ENCODE data around the gene ITGB5.

GRCh38 chr3:124775877-124776276, 111.3 kb downstream of the ITGB5 start:
- TF ChIP-seq, protein P1, sequence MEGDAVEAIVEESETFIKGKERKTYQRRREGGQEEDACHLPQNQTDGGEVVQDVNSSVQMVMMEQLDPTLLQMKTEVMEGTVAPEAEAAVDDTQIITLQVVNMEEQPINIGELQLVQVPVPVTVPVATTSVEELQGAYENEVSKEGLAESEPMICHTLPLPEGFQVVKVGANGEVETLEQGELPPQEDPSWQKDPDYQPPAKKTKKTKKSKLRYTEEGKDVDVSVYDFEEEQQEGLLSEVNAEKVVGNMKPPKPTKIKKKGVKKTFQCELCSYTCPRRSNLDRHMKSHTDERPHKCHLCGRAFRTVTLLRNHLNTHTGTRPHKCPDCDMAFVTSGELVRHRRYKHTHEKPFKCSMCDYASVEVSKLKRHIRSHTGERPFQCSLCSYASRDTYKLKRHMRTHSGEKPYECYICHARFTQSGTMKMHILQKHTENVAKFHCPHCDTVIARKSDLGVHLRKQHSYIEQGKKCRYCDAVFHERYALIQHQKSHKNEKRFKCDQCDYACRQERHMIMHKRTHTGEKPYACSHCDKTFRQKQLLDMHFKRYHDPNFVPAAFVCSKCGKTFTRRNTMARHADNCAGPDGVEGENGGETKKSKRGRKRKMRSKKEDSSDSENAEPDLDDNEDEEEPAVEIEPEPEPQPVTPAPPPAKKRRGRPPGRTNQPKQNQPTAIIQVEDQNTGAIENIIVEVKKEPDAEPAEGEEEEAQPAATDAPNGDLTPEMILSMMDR (IDR thresholded peaks at IDR 0.05) = no peak
- TF ChIP-seq ZFX (IDR thresholded peaks at IDR 0.05; ENCODE audit: borderline replicate concordance) = no peak
